VCaP (cell line): ENCODE measurements around the gene THADA.
A peak's percentile ranks its signal among the peaks of the same experiment; 100 is the strongest.

Experiments used
- H3K27ac ChIP-seq: fragments of 450-650 bp; 2 replicates; pipeline ENCODE4 v1.5.1; 2017
- CTCF ChIP-seq: fragments of 450-650 bp; conservative IDR thresholded peaks from 2 replicates; pipeline ENCODE4 v1.5.1; 2017; ENCODE audit warnings: mild to moderate bottlenecking, moderate library complexity

The THADA gene

GRCh38 chr2:43405829-43406228, 190.0 kb downstream of the THADA start:
- no peak for TF ChIP-seq CTCF
- H3K27ac ChIP-seq, result no peak overlapping the region

DNA sequence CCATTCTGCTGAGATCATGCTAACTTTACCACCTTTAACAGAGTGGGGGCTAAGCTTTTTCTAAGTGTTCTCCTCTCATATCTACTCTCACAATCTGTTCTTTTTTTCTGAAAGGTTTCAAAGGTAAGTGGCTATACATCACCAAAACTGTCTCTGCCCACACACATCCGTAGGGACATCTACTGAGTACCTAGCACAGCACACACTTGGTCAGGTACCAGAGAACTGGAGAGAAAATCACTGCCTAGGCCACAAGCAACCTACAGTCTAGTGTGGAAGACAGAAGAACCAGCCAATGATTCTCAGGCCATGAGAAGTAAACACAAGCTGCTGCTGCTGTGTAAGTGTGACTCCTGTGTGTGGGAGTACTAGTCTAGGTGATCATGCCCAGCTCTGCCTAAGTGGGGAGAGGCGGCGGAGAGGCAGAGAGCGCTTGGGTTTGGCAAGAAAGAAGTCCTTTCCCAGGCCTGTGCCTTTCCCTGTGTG, 193.3 kb downstream of the THADA start:
- no peak for TF ChIP-seq CTCF
- H3K27ac ChIP-seq, result peak overlapping the region; percentile 56; the same call in 1 of the 2 replicates

GRCh38 chr2:43402002-43402401, 193.8 kb downstream of the THADA start:
- peak overlapping the region; percentile 56 for H3K27ac ChIP-seq
- no peak for TF ChIP-seq CTCF

DNA sequence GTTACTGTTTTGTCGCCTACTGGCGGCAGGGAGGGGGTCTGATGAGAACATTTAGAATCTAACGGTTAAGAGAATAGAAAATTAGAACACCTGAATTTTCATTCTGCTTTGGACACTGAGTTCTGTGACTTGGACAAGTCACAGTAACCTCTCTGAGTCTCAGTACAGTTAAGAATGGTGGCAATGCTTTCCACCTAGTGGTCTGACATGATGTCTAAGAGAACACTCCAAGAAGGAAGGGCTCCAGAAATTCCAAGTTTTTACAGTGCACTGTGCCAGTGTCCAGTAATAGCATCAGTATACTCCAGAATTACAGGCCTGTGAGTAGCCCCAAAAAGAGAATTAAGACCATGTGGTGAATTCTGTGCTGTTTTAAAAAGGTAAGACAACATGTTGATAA, 195.3 kb downstream of the THADA start:
- H3K27ac ChIP-seq, result peak overlapping the region; percentile 56
- TF ChIP-seq CTCF, result no peak

- no peak for TF ChIP-seq CTCF
- H3K27ac ChIP-seq, result no peak overlapping the region
Observed at GRCh38 chr2:43399515-43400264, 196.1 kb downstream of the THADA start.

DNA sequence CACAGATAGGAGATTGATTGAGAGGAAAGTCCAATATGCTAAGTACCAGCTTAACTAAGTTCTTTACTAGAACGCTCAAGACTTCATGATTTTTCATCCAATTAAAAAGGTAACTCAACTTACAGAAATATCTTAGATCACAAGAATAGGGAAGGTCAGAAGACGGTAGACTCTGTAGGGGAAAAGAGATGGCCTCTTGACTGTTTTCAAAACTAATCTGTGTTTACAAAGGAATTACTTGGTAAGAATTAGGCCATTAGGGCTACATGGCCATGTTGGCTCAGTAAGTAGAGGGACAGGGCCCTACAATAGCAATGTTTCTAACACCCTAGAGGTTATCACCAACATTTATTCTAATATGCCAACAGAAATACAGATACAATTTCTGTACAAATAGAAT, 196.7 kb downstream of the THADA start:
- TF ChIP-seq CTCF, result no peak
- no peak overlapping the region for H3K27ac ChIP-seq

DNA sequence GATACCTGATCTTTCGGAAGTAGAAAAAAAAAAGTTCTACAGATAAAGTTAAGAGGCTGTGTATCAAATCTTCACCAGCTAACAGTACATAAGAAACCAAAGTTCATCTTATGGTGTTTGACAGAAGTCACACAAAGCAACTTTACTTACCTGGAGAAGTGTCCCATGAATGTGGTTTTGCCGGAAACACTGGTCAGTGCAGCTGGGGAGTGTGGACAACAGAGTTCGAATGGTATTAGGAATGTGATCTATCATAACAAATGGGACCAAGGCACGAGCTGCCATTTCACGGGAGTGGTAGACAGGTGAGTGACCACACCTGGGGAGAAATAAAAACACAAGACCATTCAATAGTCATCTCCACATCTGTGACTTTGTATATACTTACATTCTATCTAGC, 198.0 kb downstream of the THADA start:
- H3K27ac ChIP-seq, result no peak overlapping the region
- TF ChIP-seq CTCF, result no peak
